Activated T-helper 1 cell treated with anti-CD3 and anti-CD28 coated beads, Interleukin-12 subunit alpha, Interleukin-12 subunit beta, Interleukin-2, Interleukin-4 antibody, amounts not matched to agents 30 ng/mL and 10 ng/mL and 1 ng/mL, durations not matched to agents 14 hours and 24 hours and 36 hours (primary cell): ENCODE results near the gene ATP12A. TPM values are rescaled to one million over a fixed set of nuclear protein-coding genes. Genes with fewer than 3 reads are reported as not detected.

Source experiments
- DNase-seq: peaks from one replicate; pipeline ENCODE4 v3.0.0; 2021; ENCODE audit warnings: low spot score
- H3K27ac Mint-ChIP-seq: one replicate; pipeline ENCODE4 v1.8.0; 2021; ENCODE audit warnings: mild to moderate bottlenecking, mixed read lengths
- H3K27me3 Mint-ChIP-seq: one replicate; pipeline ENCODE4 v1.8.0; 2022; ENCODE audit warnings: mild to moderate bottlenecking, moderate library complexity, mixed read lengths; ENCODE audit not compliant: insufficient read depth
- H3K36me3 Mint-ChIP-seq: one replicate; pipeline ENCODE4 v1.8.0; 2021; ENCODE audit warnings: low read depth, mixed read lengths
- H3K4me1 Mint-ChIP-seq: one replicate; pipeline ENCODE4 v1.8.0; 2021; ENCODE audit warnings: low read depth, mixed read lengths
- H3K4me3 Mint-ChIP-seq: one replicate; pipeline ENCODE4 v1.8.0; 2021; ENCODE audit warnings: mild to moderate bottlenecking, moderate library complexity, mixed read lengths
- H3K9me3 Mint-ChIP-seq: one replicate; pipeline ENCODE4 v1.8.0; 2021; ENCODE audit warnings: mixed read lengths
- intact Hi-C: fragments of 100-400 bp; cut with micrococcal nuclease; formaldehyde crosslinking; loops from one replicate; pipeline ENCODE4 v1.15.1; 2024
- total RNA-seq: library from RNA; stranded (reverse); gene quantifications from 2 replicates; pipeline ENCODE4 v1.2.3, GENCODE V29; 2022

The ATP12A gene
- total RNA-seq: 0.16 and 0.20 TPM in 2 replicates

DNA sequence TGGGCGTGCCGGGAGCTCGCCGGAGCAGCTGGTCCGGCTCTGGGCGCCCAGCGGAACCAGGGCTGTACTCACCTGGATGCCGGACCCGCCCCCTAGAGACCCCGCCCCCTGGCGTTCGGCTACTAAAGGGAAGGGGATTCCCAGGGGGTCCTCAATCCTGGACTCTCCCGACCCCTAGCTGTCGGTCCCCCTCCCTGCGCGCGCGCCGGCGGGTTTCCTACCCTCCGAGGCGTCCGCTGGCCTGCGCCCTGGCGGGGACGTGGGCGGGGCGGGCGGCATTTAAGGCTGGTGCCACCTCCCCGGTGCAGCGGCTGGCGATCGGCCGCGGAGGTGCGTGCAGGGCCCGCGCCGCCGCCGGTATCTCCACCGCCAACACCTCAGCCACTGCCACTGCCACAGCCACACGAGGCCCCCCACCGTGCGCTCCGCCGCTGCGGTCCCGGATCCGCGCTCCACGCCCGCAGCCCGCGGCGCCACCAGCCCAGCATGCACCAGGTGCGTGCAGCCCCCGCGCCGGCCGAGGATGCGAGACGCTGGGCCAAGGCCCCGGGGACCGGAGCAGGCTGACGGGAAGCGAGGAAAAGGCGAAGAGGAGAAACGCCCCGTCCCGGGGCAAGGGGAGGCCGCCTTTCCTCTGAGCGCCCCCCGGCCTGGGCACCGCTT lies at the start of gene ATP12A:
Gene ATP12A (plus strand): TSS at position 151 of the 663 bp plus-strand sequence. CDS start 336 bp downstream, at position 487.
- Mint-ChIP-seq H3K36me3 (peaks cover 3% of the 10 kb centered on the region), H3K9me3 (no peaks in the 10 kb centered on the region), H3K27ac (no peak within 1 kb of the TSS), H3K27me3 (peaks cover 46% of the 10 kb centered on the region), H3K4me1 (peaks cover 29% of the 10 kb centered on the region), H3K4me3 (peak within 1 kb of the TSS; percentile 25)
- peak; percentile 5 for DNase-seq
- intact Hi-C loops: loop anchor here (10.0 kb wide), 1 partner anchor 406 kb away; no protein-coding TSS in a partner anchor

DNA sequence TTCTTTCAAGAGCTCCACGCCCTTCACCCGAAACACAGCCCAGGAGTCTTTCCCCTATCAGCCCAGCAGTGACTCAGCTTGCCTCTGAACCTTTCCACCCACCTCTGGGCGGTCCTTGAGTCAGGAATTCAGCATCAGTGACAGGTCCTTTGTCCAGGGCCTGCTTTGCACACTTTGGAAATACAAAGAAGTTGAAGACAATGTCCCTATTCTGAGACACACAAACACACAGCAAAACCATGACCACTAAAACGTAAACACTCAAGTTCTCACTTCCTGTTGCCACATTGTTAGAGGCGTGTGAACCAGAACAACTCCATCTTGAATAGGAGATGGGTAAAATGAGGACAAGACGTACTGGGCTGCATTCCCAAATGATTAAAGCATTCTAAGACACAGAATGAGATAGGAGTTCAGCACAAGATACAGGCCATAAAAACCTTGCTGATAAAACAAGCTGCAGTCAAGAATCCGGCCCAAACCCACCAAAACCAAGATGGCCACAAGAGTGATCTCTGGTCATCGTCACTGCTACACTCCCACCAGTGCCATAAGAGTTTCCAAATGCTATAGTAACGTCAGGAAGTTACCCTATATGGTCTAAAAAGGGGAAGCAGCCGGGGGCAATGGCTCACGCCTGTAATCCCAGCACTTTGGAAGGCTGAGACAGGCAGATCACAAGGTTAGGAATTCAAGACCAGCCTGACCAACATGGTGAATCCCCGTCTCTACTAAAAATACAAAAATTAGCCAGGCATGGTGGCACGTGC lies 49.2 kb upstream of the ATP12A start:
- H3K27ac Mint-ChIP-seq: no peak overlapping the region

DNA sequence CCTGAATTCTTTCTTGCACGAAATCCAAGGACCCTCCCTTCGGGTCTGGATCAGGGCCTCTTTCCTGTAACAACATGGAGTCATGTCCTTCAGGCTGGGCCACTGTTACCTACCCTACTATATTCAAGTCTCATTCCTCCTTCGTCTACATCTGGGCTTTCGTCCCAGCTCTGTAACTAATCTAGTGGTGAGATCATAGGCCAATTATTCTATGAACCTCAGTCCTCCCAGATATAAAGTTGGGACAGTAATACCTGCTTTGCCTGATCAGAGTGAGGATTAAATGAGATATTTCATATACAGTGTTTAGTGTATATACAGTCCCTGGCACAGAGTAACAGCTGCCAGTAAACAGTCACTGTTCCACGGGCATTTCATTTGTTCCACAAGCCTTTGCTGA lies 48.3 kb upstream of the ATP12A start:
- Mint-ChIP-seq H3K9me3 (no peaks in the 10 kb centered on the region), H3K27me3 (no peaks in the 10 kb centered on the region), H3K4me3 (no peak overlapping the region), H3K36me3 (peaks cover 4% of the 10 kb centered on the region), H3K4me1 (peaks cover 30% of the 10 kb centered on the region), H3K27ac (no peak overlapping the region)
- no peak for DNase-seq
- intact Hi-C loops: no loop called here

More for the DNA sequence above, 49.2 kb upstream of the ATP12A start:
- no peak for DNase-seq
- intact Hi-C loops: no loop called here
- Mint-ChIP-seq H3K36me3 (peaks cover 6% of the 10 kb centered on the region), H3K9me3 (no peaks in the 10 kb centered on the region), H3K4me3 (no peak overlapping the region), H3K27me3 (no peaks in the 10 kb centered on the region), H3K4me1 (peaks cover 38% of the 10 kb centered on the region)

DNA sequence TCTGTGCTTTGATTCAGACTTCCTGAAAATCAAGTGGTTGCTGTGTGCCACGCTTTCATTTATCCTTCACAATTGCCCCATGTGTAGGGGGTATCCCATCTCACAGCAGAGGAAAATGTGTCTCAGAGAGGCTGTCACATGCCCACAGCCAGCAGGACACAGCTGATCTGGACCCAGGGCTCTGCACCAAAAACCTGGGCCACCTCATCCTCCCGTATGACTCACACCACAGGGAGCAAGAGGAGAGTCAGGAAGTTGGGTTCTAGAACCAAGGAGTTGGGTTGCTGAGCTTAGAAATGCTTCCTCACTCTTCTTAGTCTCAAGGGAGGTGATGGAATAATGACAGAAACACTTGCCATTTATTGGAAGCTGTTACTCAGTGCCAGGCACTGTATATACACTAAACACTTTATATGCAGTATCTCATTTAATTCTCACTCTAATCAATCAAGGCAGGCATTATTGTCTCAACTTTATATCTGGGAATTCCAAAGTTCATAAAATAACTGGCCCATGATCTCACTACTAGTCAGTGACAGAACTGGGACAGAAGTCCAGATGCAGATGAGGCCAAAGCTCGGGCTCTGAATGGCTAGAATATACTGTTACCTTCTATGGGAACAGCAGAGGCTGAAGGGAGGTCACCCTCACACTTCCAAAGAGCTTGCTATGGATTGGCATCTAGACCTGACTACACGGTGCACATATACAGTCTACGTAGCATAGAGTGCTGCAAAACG lies 47.7 kb upstream of the ATP12A start:
- H3K27ac Mint-ChIP-seq: no peak overlapping the region
- peaks cover 30% of the 10 kb centered on the region for H3K4me1 Mint-ChIP-seq
- H3K4me3 Mint-ChIP-seq: no peak overlapping the region
- intact Hi-C loops: no loop called here
- H3K36me3 Mint-ChIP-seq: peaks cover 4% of the 10 kb centered on the region
- no peaks in the 10 kb centered on the region for H3K9me3 Mint-ChIP-seq
- no peak for DNase-seq
- H3K27me3 Mint-ChIP-seq: no peaks in the 10 kb centered on the region

DNA sequence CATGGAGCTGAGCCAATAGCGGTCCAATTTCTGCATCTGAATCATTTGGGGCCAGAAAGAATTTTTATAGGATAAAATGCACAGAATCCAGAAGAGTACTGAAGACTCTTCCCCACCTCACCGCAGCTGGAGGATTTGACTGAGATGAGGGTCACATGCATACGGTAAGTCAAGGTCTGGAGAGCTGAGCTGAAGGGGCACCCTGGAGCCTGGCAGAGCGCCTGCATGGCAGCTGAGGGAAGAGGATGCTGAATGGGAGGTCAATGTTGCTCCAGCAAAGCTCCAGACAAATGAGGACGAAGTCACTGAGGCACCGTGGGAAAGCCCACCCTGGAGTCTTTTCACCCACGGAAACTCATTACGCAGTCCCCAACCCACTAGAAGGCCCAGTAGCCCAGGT lies 43.4 kb upstream of the ATP12A start:
- Mint-ChIP-seq H3K36me3 (no peaks in the 10 kb centered on the region), H3K27ac (no peak overlapping the region), H3K4me3 (no peak overlapping the region), H3K27me3 (peaks cover 2% of the 10 kb centered on the region), H3K4me1 (peaks cover 16% of the 10 kb centered on the region), H3K9me3 (no peaks in the 10 kb centered on the region)
- intact Hi-C loops: no loop called here
- DNase-seq: no peak

DNA sequence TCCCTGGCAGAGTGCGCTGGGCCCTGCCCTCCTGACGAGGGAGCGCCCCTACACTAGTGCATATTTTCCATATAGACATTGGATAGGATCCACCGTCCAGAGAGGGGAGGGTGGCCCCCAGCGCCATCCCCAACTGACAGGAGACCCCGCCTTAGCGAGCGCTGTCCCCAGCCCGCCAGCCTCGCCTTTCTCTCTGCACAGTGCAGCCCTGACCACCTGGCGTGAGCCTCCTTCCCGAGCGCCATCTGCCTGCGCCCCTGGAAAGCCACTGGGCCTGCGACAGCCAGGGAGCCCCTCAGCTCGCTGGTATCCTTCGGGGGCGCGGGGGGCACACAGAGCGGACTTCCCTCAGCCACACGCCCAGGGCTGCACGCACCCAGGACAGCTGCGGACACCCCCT lies 42.1 kb upstream of the ATP12A start:
- Mint-ChIP-seq H3K27me3 (peaks cover 2% of the 10 kb centered on the region), H3K36me3 (no peaks in the 10 kb centered on the region), H3K4me3 (no peak overlapping the region), H3K27ac (no peak overlapping the region), H3K4me1 (peaks cover 6% of the 10 kb centered on the region), H3K9me3 (no peaks in the 10 kb centered on the region)
- intact Hi-C loops: no loop called here
- no peak for DNase-seq

DNA sequence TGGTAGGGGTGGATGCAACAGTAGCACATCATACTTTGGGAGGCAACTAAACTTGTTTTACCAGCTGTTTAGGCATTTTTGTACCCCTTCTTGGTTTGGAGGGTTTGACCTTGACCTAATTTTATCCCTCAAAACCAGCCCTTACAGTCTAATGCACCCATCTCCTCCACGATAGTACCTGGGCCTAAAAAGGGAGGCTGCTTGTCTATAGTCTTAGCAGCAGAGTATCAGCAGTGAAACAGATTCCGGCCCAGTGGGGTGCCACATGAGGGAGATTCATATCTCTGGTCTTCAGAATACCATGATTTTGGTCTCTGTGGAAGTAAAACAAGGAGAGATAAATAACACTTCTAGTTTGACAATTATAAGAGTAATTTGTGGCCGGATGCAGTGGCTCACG lies 39.5 kb upstream of the ATP12A start:
- DNase-seq: no peak
- H3K27ac Mint-ChIP-seq: no peak overlapping the region
- no peak overlapping the region for H3K4me3 Mint-ChIP-seq

DNA sequence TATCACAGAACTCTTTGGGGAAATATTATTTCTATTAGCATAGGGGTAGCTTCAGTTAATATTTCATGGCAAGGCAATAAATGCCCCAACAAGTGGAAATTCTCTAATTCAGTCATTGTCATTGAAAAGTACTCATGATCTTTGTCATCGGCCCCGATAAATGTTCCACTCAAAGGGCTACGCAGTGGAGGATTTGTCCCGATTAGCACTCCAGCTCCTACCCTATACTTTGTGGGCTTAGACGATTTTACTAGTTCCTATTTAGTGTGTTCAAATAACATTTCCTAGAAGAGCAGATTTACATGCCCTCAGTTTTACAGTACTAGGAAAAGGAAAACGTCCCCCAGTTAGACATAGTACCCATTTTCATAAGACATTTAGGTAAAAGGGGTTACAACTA lies 38.0 kb upstream of the ATP12A start:
- Mint-ChIP-seq H3K4me1 (no peaks in the 10 kb centered on the region), H3K9me3 (no peaks in the 10 kb centered on the region), H3K27me3 (peaks cover 6% of the 10 kb centered on the region), H3K27ac (peak overlapping the region; percentile 16), H3K4me3 (no peak overlapping the region), H3K36me3 (no peaks in the 10 kb centered on the region)
- intact Hi-C loops: no loop called here
- no peak for DNase-seq

More for the DNA sequence above, 39.5 kb upstream of the ATP12A start:
- no peaks in the 10 kb centered on the region for H3K9me3 Mint-ChIP-seq
- no peaks in the 10 kb centered on the region for H3K4me1 Mint-ChIP-seq
- intact Hi-C loops: no loop called here
- H3K36me3 Mint-ChIP-seq: no peaks in the 10 kb centered on the region
- peaks cover 5% of the 10 kb centered on the region for H3K27me3 Mint-ChIP-seq

DNA sequence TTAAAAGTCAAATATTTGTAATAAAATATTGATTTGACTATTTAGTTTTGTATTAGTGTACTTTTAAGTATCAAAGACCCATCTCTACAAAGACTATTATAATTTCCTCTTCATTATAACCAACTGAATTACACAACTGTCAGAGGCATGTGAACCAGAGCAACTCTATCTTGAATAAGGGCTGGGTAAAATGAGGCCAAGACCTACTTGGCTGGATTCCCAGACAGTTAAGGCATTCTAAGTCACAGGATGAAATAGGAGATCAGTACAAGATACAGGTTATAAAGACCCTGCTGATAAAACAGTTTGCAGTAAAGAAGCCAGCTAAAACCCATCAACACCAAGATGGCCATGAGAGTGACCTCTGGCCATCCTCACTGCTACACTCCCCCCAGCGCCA lies 36.2 kb upstream of the ATP12A start:
- Mint-ChIP-seq H3K9me3 (no peaks in the 10 kb centered on the region), H3K4me3 (no peak overlapping the region), H3K36me3 (no peaks in the 10 kb centered on the region), H3K27me3 (peaks cover 5% of the 10 kb centered on the region), H3K27ac (no peak overlapping the region), H3K4me1 (peaks cover 2% of the 10 kb centered on the region)
- DNase-seq: no peak
- intact Hi-C loops: no loop called here

DNA sequence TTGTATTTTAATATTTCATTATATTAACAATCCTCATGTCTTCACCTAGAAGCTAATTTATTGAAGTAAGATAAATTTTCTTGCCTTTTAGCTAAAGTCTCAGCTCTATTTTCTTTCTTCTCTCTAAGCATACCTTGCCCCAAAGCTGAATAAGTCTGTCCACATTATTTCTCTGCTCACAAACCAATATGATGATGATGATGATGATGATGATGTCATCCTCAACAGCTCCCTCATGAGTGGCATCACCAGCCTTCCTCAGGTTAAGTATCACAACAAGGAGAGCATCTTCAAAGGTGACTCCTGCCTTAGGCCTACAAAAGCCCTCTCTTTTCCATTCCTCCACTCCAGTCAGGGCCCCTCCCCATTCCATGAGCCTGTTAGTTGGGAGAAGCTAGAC lies 31.9 kb upstream of the ATP12A start:
- DNase-seq: no peak
- Mint-ChIP-seq H3K27me3 (peaks cover 5% of the 10 kb centered on the region), H3K4me1 (peaks cover 14% of the 10 kb centered on the region), H3K27ac (no peak overlapping the region), H3K36me3 (no peaks in the 10 kb centered on the region), H3K9me3 (no peaks in the 10 kb centered on the region), H3K4me3 (no peak overlapping the region)
- intact Hi-C loops: no loop called here

DNA sequence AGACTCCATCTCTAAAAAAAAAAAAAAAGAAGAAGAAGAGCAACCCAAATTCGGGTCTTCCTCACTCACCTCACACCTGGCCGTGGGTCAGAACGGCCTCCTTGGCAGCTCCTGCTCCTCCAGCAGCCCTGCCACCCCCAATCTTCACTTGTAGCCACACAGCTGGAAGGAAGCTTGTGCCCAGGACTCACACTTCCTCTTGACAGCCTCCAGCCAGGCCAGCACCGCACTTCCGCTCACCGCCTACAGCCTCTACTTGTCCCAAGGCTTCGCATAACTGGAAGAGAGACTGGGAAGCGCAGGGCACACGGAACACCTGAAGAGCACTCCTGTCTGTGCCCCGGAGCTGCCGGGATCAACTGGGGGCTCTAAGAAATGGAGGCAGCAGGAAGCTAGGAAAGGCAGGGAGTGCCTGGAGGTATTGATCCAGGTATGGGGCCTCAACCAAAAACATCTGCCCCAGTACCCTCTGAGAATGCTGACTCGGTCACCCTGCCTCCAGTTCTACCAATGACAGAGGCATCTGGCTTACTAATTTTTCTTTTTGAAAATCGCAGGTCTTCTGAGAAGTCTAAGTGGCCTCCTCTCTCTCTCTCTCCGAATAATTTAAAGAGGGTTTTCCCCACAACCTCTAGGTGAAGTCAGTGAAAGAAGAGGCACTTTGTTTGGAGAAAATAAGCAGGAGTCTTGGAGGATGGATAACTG lies 31.1 kb upstream of the ATP12A start:
- H3K27me3 Mint-ChIP-seq: peaks cover 8% of the 10 kb centered on the region
- DNase-seq: no peak
- H3K4me1 Mint-ChIP-seq: peaks cover 14% of the 10 kb centered on the region
- H3K36me3 Mint-ChIP-seq: no peaks in the 10 kb centered on the region
- peak overlapping the region; percentile 57 for H3K27ac Mint-ChIP-seq
- intact Hi-C loops: no loop called here
- H3K9me3 Mint-ChIP-seq: no peaks in the 10 kb centered on the region
- no peak overlapping the region for H3K4me3 Mint-ChIP-seq

DNA sequence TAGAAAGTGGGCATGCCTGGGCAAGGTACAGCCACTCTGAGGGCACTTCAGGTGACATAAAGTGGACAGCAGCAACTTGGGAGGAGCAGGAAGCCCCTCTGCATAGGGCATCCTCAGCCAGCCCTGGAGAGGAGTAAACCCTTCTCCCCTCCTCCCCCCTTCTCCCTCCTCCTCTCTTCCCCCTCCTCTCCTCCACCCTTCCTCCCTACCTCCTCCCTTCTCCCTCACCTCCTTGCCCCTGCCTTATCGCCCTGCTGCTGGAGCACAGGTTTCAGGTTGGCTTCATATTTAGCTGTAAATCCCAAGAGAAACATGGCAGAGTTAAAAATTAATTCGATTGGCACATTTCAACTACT lies 30.5 kb upstream of the ATP12A start:
- peak overlapping the region; percentile 57 for H3K27ac Mint-ChIP-seq
- intact Hi-C loops: no loop called here
- H3K9me3 Mint-ChIP-seq: no peaks in the 10 kb centered on the region

More for the DNA sequence above, 30.5 kb upstream of the ATP12A start:
- H3K4me1 Mint-ChIP-seq: peaks cover 14% of the 10 kb centered on the region
- DNase-seq: no peak
- H3K36me3 Mint-ChIP-seq: no peaks in the 10 kb centered on the region
- H3K4me3 Mint-ChIP-seq: no peak overlapping the region
- peaks cover 10% of the 10 kb centered on the region for H3K27me3 Mint-ChIP-seq
